Posterior vena cava (tissue), 2 donors: ENCODE measurements around the gene EFNA5. TPM values are rescaled to one million over a fixed set of nuclear protein-coding genes. Genes with fewer than 3 reads are reported as not detected.

ENCODE experiments used
- DNase-seq: peaks from one replicate; pipeline ENCODE4 v3.0.0-alpha.2; 2020; ENCODE audit warnings: low spot score
- intact Hi-C, 2 donors: fragments of 100-400 bp; cut with DNase I; formaldehyde crosslinking; loops; one replicate each; pipeline versions ENCODE4 v1.14.1 to v1.14.2; 2022 to 2023
- total RNA-seq, 2 donors: library from RNA; stranded (reverse); fragmentation: NEBNext Ultra II Directional; extraction: Animal tissue kit (Norgen Biotek cat#: 25700); gene quantifications; one replicate each; pipeline ENCODE4 v1.2.1, GENCODE V29; 2021
- donor health status: DM: yes; HTN: yes; CAD: no.
- donor health status: DM: yes; HTN: yes; CAD: no.

The EFNA5 gene
- total RNA-seq, 2 donors from 2014 or later: 4.2 to 10.2 TPM

DNA sequence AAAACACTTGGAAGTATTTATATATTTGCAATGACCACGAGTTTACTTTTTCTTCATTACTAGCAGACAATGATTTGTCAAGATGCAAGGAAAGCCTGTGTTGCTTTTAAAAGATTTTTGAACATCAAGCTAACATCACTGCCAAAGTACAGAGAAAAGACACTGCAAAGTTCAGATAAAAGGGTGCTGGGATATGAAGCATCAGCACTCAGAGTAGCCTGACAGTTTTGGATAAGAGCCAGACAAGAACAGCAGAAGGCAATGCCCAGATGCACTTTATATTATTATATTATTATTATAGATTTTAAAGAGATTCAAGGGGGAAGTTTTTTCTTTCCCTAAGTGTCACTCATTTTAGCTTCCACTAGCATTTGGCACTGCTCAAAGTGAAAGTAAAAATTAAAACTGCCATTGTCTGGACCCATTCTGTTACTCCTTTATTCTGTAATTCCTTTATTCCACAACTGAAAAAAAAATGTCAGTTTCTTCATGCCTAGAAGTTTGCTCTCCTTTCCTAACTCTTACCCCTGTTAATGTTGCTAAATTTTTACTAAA lies 240.6 kb downstream of the EFNA5 start:
- no peak for DNase-seq
- intact Hi-C loops: no loop called here

DNA sequence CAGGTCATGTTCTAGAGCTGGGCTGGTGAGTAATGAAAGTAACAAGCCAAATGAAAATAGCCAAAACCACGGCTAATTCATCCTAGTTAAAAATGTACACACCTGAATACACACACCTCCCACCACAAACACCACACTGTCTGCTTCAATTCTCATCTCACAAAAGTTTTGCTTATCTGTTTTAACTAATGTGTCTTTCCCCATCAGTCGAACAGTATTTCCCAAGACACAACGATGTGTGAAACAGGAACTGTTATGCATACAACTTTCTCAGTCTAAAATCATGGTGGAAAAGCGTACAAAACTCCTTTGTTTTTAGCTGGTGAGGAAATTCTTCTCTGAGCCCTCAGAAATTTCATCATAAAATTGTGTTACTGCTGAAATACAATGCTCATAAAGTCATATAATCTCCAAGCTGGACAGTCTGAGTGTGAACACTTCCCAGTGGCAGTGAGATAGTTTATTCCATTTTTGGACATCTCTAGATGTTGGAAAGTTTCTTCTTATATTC lies 242.4 kb downstream of the EFNA5 start:
- intact Hi-C loops: no loop called here
- no peak for DNase-seq

- intact Hi-C loops: no loop called here
- no peak for DNase-seq
Observed at GRCh38 chr5:107426872-107427271, 243.9 kb downstream of the EFNA5 start.

DNA sequence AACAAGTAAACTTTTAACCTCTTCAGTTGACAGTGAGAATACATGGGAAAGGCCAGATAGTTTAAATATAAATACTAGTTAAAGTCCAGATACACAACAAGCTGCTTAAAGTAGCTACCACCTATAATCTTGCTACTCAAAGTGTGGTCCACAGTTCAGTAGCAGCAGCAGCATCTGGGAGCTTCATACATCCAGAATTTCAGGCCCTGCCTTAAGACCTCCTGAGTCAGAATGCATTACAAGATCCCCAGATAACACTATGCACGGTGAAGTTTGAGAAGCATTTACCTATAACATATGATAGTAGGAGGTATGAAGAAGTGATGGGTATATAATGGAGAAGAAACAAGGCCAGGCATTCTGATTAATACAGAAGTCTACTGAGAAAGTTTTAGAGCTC lies 244.5 kb downstream of the EFNA5 start:
- intact Hi-C loops: no loop called here
- DNase-seq: no peak

DNA sequence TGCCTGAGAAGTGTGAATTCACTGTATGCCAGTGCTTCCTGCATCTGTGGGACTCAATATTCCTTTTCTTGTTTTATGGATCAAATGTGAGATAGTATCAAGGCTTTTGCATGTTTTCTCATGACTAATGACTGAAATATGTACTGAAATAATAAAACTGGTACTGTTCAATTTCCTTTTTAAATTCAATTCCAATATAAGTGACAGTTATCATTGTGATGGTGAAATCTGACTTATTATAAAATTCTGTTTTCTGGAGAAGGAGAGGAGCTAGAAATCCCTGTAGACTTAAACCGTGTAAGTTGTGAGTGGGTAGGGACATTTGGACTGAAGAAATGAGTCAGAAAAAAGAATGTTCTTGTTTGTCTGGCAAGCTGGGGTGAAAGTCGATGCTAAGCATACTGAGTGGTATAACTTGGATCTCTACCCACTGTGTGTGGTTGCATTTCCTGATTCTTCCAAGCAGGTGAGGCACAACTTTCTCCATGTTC lies 245.2 kb downstream of the EFNA5 start:
- intact Hi-C loops: no loop called here
- no peak for DNase-seq

DNA sequence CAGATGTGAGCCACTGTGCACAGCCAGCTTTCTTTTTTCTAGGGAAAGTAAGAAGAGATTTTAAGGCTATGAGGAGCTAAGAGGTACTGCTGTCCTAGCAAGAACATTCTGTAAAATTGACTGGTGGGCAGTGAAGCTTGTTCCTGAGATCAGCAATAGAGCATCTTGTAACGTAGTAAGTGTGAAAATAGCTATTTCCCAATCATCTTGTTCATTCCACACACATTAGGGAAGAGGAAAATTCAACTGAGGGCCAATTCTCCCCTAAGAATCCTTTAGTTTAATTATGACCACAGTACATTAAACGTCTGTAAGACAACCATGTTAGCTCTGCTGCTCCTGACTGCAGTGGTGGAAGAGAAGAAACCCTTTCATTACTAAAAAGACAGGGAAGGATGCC lies 246.2 kb downstream of the EFNA5 start:
- intact Hi-C loops: no loop called here

GRCh38 chr5:107422494-107422893 lies 248.2 kb downstream of the EFNA5 start:
- no peak for DNase-seq
- intact Hi-C loops: no loop called here

More for the DNA sequence above, 246.2 kb downstream of the EFNA5 start:
- DNase-seq: no peak

DNA sequence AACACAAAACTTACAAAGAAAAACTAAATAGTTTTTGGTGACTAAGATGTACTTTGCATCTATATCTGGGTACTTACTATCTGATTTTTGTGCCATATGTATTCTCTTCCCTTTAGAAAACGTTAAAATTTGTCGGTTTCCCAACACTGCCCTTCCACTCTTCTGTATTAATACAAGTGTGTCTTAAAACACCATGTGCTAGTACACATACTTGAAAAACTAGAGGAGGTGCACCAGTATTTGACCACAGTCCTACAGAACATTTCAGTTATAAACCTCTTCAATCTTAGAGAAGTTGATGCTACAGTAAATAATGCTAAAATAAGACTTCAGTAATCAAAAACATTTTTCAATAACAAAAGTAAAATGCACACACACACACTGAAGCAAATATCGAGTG lies 251.2 kb downstream of the EFNA5 start:
- intact Hi-C loops: no loop called here
- no peak for DNase-seq

- DNase-seq: no peak
- intact Hi-C loops: no loop called here
Observed at GRCh38 chr5:107418902-107419301, 251.8 kb downstream of the EFNA5 start.

GRCh38 chr5:107418071-107418470 lies 252.7 kb downstream of the EFNA5 start:
- intact Hi-C loops: no loop called here
- DNase-seq: no peak

DNA sequence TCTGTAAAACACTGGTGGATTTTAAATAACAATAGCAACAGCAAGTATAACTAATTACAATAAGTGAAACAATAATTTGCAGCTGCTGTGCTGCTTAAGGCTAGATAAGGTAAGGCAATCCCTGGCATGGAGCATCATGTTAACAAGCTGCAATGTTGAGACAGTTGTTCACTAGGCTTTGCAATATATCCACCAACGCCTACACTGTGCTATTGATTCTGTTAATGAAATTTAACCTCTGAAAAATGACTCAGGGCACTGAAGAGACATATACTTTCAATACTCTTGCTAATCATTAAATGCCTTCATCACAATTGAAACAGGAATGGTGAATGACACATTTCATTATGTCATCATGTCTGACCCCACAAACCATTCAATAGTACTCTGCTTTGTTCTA lies 255.0 kb downstream of the EFNA5 start:
- intact Hi-C loops: no loop called here
- no peak for DNase-seq

GRCh38 chr5:107414802-107415201 lies 255.9 kb downstream of the EFNA5 start:
- DNase-seq: no peak
- intact Hi-C loops: no loop called here

DNA sequence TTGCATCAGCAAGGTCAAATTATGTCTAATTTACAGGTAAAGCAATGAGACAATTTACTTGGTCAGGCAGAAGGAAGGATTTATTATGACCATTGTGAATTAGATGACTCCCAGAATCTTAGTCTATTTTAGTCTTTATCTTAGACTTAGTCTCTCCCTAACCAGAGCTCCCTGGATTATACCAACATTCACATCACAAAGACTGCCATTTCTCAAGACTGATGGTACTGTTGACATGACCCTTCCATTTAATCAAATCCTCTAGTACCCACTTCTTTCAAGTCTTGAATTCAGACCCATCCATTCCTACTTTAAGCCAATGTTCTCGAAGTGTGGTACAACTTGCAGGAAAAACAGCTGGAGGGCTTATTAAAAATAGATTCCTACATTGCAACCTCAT lies 257.0 kb downstream of the EFNA5 start:
- DNase-seq: no peak
- intact Hi-C loops: no loop called here

GRCh38 chr5:107408564-107408963 lies 262.2 kb downstream of the EFNA5 start:
- DNase-seq: no peak
- intact Hi-C loops: no loop called here

DNA sequence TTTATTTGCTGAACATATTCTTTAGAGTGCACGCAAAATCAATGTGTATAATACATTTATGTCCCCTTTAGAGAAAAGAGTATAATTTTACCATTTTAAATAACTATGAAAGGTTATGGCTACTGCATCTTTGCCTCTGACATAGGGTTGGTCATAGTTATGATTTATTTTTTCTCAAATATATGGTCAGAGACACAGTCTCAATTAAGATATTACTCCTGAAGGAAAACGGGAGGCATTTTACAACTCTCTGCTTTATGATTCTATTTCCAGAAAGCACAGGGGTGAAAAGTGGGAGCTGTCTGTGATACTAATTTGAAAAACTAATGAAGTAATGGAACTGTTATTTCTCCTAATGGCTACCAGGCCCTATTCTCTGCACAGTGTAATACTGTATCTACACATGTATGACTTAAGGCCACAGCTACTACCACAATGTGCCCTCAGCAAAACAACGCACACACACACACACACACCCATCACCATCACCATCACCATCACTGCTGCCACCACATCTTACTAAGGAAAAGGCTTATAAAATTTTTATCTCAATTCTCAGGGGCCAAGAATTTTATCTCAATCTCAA lies 262.9 kb downstream of the EFNA5 start:
- intact Hi-C loops: no loop called here
- no peak for DNase-seq

GRCh38 chr5:107404595-107405374 lies 266.0 kb downstream of the EFNA5 start:
- intact Hi-C loops: no loop called here
- DNase-seq: no peak

DNA sequence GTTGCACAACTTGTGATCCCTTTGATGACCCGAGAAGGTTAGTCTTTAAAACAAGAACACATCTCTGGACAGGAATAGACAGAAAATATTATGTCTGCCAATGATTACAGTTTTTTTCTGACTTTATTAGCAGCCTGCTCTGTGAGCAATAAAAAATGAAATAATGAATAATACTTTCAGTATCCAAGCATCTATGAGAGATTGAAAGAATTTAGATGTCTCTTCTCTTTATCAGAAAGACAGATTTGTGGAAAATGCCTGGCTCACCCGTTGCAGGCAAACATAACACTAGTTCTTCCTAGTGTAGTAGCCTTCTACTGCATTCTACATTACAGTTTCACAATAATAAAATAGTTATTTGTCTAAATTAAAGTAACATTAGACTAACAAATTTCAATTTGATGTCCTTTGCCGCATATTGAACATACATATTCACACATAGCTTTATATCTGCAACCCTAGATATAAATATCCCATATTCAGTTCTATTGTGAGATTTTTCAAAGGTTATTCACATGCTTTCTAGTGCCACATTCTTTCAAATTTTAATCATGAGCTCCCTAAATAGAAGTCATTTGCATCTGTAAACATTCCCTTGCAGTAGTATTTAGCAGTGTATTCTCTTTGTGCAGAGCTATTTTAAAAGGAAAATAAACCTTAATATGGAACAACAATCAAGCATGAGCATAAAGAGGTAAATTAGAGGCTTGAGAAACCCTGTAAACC lies 267.3 kb downstream of the EFNA5 start:
- intact Hi-C loops: no loop called here
- DNase-seq: no peak

DNA sequence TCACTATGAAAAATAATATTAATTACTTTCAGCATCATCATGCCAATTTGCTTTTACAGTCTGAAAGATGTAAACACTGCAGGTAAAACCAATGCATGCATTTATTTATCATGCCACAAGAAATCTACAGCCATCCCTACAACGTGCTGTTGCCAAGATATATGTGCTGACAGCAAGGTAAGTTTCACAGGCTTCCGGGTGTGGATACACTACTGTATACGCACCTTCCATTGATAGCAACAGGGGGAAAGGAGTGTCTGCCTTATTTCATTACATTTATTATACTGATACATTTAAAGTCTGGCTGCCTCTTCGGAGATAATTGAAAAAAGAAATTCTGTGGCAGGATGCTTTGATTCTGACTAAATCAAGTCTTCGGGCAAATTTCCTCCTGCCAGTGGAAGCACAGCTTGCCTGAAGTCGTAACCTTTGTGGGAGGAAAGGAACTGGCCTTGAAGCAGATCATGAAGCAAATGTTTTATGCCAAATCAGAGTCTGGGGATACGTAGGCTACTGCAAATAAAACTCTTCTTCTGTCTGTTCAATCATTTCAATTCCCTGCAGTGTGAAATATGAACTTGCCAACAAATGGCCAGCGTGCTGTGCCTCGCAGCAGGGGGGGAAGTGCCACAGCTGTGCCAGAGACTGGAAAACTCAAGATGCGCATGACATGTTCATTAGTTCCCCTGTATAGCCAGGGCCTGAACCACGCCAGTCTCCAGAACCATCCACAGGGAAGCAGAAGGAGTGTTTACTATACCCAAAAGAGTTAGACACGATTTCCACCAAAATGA lies 268.1 kb downstream of the EFNA5 start:
- DNase-seq: no peak
- intact Hi-C loops: no loop called here

DNA sequence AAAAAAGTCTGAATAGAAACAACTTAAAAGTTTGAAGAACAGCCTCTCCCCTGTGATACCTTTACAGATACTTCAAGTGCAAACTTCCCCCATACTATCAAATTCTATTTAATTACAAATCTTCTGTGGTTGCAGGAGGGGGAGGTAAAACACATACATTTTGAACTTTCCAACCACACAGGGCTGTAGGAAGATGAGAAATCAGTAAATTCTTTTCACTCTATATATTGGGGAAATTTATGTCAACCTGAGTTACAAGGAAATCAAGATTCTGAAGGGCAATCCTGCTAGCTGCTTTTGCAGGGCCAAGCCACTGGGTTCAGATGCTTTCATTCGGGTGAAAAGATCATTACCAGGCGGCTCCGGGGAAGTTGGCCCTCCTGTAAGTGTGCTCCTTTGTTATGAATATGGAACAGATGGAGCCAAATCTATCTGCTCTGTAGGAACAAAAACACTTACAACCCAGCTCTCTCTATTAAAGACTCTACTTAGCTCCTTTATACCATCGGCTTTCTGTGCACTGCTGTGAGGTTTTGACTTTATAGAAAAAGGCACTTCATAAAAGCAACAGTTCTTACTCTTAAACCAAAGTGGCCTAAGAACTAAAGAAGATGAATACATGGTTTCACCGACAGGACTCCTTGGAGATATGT lies 269.1 kb downstream of the EFNA5 start:
- intact Hi-C loops: no loop called here
- DNase-seq: no peak
